GM19372 (cell line): ENCODE data around the gene ZNF446.
"Not testable (repeated sequence)": the region's sequence is repeated elsewhere in the genome, so short reads cannot be mapped to it uniquely, and the experiment has no call there.

Source experiments
- ATAC-seq: cut with Tn5 transposase; IDR thresholded peaks from one replicate; pipeline ENCODE4 v1.9.1; 2021; ENCODE audit warnings: mild to moderate bottlenecking, low read depth, moderate library complexity; ENCODE audit not compliant: unreplicated experiment

The ZNF446 gene

DNA sequence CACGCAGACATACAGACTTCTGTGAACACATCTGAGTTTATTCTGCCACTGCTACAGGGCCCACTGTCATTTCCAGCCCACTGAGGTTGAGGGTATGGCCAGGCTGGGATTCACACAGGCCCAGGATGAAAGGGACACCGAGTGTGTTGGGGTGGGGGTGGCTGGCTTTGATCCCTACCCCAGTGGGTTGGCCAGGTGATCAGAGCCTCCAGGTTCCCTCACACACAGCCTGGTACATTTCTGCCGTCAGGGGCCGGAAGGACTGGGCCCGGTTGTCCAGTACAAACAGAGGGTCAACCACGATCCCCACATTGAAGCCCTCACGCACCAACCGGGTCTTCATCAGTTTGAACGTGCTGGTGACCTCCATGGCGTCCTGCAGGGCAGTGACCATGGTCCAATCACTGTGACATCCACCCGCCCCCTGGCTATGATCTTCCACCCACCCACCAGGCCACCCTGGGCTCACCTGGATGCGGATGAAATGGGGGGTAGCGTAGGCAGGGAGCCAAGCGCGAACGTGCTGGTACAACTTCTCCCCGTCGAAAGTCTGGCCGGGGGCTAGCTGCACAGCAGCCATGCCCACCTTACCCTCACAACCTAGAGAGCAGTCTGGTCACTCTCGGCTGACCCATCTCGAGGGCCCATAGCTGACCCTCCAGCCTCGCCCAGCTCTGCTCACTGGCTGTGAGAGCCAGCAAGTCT lies 22.3 kb downstream of the ZNF446 start:
- ATAC-seq = no peak

DNA sequence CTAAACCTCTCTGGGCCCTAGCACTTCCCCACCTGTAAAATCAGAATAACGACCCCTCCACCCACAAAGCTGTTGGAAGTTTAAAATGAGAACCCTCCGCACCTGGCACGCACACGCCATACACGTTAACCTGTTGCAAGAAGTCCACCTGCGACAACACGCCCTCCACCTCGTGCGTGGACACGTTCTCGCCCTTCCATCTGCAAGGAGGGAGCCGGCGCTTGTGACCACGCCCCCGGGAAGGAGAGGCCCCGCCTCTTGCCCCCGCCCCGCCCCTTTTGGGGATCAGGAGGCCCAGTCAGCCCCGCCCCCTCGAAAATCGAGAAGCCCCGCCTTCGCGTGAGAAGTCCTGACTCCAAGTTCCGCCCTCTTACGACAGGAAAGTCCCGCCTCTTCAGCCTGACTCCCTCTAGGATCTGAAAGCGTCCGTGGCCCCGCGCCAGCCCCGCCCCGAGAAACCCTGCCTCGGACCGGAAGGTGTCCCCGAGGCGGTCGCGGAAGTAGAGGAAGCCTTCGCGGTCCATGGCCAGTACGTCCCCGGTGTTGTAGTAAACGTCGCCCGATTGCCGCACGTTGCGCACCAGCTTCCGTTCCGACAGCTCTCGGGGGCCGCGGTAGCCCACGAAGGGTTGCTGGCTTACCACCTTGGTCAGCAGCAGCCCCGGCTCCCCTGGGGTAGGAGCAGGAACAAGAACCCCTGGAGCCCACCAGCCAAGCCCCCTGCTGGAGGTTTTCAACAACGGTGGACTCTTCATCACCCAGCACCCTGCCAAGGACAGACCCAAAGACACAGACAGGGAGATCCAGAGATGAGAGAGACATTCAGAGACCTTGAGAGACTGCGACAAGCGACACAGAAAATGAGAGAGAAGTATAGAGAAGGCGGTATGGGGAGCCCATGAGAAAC lies 23.1 kb downstream of the ZNF446 start:
- ATAC-seq = peak; percentile 96

DNA sequence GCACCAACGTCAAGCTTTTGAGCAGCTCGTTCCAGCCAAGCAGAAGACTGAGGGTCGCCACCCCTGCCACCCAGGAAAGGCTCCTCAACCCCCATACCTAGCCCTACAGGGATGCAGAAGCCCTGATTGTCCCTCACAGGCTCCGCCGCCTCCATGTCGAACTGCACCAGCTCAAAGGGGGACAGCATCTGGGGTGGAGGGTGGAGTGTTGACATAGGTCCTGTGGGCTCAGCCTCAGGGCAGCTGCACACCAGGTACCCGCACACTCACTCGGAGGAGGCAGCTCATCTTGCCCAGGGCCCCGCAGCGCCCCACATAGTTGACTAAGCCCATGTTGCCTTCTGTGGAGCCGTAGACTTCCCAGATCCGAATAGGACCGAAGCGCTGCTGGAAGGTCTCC lies 24.1 kb downstream of the ZNF446 start:
- no peak for ATAC-seq

DNA sequence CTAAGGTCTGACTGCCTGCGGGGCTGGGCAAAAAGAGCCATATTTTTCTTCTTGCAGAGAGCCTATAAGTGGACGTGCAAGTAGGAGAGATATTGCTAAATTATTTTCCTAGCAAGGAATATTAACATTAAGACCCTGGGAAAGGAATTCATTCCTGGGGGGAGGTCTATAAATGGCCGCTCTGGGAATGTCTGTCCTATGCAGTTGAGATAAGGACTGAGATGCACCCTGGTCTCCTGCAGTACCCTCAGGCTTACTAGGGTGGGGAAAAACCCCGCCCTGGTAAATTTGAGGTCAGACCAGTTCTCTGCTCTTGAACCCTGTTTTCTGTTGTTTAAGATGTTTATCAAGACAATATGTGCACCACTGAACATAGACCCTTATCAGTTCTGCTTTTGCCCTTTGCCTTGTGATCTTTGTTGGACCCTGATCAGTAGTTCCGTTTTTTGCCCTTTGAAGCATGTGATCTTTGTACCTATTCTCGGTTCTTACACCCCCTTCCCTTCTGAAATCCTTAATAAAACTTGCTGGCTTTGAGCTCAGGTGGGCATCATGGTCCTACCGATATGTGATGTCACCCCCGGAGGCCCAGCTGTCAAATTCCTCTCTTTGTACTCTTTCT lies 31.6 kb downstream of the ZNF446 start:
- not testable (repeated sequence) for ATAC-seq

DNA sequence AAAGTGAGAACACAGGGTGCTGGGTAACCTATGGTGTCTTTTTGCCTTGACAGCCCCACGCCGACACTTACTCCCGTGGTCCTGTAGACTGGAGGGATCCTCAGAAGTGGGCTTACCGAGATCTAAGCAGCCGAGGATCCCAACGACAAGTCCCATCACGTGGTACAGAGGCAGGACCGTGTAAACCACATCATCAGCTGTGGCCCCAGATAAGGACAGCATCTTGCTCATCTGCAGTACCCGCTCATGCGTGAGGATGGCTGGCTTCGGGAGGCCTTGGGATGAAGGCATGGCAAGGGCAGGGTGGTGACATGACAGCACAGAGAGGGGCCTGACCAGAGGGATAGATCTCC lies 33.6 kb downstream of the ZNF446 start:
- no peak for ATAC-seq

DNA sequence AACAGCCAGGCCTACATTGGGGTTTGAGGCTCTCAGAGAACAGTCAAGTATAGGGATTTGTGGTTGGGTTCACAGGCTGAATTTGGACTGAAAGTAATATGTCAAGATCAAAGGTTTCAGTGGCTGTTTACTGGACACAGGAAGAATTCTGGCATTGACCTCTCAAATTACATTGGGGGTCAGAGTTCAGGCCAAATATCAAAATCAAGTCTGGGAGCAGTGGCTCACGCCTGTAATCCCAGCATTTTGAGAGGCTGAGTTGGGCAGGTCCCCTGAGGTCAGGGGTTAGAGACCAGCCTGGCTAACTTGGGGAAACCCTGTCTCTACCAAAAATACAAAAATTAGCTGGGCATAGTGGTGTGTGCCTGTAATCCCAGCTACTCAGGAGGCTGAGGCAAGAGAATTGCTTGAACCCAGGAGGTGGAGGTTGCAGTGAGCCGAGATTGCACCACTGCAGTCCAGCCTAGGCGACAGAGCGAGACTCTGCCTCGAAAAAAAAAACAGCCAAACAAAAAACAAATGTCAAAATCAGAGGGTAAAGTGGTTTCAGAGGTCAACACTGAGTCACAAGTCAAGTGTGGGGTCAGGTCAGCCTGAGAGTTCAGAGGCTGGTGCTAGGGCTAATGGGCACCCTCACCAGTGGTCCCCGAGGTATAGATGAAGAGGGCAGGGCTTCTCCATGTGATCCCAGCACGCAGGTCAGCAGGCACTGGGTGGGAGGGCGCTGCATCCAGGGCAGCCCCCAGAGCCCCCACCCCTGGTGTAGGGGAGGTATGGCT lies 34.1 kb downstream of the ZNF446 start:
- ATAC-seq = no peak

DNA sequence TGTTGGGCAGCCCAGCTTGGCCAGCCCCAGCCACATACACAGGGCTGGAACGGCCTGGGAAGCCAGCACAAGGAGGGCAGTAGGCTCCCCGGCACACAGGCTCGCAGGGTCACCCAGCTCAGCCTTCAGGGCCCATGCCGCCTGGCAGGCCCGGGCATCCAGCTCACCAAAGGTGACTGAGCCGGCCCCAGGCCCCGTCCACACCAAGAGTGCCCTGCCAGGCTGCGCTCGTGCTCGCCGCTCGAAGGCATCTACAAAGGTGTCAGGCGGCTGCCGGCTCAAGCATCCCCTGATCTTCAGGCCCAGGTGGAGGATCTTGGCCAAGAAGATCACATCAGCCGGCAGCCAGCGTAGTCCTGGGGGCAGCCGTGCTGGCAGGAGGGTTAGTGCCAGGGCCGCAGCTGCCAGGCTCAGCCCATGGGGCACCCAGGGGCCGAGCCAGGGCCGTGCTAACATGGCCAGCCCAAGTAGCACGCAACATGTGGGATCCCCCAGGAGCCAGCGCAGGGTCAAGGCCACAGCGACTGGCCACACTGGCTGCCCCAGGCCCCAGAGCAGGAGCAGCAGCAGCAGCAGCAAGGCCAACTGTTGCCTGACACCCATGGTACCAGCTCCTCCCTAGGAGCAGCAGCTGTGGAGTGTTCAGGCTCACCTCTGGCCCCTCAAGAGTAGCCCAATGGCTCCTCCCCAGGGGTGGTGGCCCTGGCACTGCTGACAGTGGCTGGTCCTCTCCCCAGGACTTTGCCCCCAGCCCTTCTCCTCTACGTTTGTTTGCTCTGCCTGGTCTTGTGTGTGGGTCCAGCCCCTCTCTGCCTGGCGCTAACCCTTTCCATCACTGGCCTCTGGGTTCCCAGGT lies 35.4 kb downstream of the ZNF446 start, which contains the start of gene SLC27A5:
Gene SLC27A5 (minus strand): TSS at position 640 of the 856 bp plus-strand sequence. CDS start 37 bp downstream, at position 603.
- no peak for ATAC-seq

DNA sequence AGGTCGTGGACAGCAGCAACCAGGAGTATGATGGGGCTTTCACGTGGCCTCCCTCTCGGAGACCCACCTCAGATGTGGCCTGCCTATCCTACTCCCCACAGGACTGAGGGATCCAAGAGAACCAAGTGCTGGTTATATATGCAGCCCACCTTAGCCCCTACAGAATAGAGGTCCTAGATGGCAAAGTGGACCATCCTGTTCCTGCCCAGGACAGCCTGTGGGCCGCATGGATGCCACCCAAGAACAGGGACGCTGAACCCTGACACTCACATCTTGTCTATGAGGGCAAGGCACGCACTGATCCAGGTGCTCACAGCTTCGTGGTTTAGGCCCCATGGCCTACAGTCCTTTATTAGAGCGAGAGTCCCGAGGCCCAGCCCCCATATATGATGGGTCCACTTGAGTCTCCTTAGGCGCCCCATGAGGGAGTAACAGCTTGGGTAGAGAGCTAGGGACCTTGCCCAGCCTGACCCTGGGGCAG lies 37.1 kb downstream of the ZNF446 start:
- peak; percentile 3 for ATAC-seq

DNA sequence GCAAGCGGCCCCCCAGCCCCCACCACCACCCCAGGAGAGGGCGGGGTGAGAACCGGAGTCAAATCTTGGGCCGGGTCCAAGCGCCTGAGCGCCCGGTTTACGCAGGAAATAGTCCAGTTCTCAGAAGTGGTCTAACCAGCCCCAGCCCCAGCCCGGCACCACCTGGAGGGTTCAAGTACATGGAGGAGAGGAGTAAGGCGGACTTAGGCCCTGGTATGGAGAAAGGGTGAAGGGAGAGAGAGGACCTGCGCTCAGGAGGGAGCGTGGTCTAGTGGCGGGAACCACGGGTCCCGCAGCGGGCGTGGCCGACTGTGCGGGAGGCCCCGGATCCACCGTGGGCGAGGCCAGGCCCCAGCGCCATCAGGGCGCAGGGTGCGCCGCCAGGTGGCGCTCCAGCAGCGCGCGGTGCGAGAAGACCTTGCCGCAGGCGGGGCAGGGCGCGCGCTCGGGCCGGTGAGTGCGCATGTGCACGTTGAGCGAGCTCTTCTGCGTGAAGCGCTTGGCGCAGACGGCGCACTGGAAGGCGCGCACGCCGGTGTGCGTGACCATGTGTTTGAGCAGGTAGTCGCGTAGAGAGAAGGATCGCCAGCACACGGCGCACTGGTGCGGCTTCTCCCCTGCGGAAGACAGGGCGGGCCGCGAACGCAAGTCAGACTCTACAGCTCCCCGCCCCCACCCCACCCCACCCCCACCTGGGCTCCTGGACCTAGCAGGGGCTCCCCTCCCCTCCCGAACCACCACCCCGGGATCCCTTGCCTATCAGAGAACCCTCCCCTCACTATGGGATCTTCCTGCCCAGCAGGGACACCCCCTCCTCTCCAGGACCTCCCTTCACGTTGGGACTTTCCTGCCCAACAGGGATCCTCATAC lies 37.8 kb downstream of the ZNF446 start:
- peak; percentile 79 for ATAC-seq

DNA sequence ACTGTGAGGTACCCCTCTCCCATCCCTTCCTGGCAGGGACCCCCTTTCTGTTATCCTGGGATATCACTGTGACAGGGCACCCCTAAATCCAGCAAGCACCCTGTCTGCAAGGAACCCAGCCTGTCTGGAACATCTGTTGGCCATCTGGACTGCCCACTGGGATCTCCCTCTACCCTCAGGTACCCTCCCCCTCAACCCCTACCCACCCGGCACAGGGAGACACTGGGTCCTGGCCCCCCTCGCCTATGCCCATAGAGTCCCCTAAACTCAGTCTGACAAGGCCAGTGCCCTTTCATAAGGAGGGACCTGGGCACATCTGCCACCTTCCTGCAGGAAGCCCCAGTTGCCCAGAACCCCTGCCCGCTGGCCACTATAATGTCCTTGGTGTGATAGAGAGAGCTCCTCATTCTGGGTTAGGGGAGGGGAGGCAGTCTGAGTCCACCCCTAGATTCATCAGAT lies 38.4 kb downstream of the ZNF446 start:
- ATAC-seq = no peak

DNA sequence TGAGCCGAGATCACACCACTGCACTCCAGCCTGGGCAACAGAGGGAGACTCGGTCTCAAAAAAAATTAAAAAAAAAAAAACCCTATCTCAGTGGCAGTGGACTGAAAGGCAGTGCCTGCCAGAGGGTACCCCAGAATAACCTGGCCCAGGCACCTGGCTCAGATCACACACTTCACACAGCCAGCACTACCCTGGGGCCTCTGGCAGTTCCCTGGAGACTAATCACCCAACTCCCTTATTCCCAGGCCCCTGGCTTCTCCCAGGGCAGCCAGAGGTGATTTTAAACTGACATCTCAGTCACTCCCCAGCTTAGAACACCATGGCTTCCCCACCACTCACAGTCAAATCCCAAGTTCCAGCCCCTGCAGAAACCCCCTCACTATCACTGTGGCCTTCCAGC lies 39.1 kb downstream of the ZNF446 start:
- ATAC-seq = no peak

DNA sequence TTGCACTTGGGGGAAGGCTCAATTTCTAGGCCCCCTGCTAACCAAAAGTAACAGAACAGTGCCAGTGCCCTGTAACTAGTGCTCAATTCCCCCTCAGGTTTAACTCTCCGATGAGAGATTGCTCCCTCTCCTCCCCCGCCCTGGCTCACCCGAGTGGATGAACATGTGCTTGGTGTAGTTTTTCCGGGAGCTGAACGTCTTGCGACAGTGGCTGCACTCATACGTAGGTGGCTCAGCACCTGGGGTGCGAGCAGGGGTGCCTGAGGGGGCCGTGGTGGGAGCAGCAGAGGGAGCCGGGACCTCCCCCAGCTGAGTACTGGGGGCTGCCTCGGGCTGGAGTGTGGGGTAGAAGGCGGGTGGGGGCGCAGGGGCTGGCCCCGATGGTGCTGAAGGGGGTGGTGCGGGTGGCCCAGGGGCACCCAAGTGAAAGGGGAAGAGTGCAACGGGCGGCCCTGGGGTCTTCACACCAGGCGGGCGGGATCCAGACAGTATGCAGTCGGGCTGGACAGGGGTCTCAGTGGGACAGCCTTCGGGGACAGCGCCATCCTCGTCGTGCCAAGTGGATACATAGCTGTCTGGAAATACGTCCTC lies 40.2 kb downstream of the ZNF446 start:
- ATAC-seq = no peak

DNA sequence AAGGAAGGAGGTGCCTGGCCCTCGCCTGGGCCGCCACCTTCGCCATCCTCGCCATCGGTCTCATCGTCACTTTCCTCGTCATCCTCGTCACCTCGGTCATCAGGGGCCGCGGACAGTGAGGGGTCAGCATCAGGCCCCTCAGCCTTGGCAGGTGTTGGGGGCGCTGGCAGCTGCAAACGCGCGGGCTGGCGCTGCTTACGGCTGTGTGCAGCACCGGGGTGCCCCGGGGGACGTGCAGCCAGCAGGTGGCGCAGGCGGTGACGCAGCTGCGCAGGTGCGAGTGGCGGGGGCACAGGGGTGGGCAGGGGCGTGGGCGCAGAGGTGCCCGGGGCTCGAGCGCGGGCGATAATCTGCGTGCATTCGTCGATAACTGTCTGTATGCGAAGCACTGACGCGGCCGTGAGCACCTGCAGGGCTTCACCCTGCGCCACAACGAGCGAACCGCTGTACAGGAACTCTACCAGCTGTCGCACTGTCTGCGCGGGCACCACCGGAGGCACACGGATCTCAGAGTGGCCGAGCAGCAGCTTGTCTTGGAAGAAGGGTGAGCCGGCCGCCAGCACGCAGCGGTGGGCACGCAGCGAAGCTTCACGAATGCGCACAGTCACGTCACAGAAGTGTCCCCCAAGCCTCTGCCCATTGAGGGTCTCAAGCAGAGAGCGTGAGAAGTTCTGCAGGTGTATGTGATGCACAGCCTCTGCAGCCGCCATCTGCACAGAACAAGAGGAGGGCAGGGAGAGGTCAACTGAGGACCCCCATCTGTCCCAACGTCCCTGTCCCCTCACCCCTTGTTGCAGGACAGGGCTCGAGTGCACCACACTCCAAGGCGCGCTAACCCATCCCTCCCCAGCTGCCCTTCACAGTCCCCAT lies 41.0 kb downstream of the ZNF446 start:
- ATAC-seq = no peak

DNA sequence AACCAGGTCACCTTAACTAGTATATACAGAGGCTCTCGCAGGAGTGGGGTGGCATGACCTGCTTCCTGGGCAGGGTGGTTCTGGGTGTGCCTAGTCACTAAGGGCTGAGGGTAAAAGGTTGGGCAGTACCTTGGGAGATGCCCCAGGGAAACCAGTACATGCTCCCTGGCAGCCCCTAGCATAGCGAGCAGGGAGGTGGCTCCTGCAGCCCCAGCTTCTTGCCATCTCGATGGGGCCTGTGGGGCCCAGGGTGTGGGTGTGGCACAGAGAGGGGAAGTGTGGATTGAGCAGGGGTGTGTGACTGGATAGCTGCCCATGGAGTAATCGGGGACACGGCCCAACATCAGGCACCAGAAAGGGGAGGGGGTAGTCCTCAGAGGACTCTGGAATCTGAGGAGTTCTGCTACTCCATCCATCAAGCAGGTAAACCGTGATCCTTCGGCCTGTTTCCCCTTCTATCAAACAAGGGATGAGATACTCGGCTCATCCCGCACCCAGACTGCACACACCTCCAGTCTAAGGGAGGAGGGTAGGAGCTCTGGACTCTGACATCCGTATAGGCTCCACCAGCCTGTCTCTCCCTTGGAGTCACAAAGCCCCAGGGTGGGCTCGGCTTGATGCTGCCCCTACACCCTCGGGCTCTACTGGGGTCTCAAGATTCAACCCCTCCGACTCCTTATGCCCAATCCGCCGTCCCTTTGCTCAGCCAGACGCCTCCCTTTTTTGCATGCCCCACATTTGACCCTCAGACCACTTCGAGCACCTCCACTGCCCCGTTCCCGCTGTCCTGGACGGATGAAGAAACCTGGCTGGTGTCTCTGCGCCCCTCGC lies 42.3 kb downstream of the ZNF446 start:
- no peak for ATAC-seq

DNA sequence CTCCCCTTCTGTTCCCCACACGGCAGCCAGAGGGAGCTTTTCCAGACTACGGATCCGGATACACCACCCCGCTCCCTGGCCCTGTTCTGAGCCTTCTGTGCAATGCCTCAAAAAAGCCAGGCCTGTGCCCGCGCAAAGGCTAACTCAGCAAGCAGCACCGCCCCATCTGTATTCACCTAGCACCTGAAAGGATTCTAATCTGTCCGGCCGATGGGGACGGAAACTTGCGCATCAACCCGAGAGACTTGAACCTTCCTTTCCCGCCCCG lies 42.9 kb downstream of the ZNF446 start:
- no peak for ATAC-seq
